Fibroblast of skin of left quadriceps (primary cell): ENCODE results near the gene SLC13A2.

ENCODE experiments used
- DNase-seq, 2 experiments: peaks; one replicate each; pipeline ENCODE4 v3.0.0-alpha.2; 2013; ENCODE audit warnings: low read depth in 2 of 2

The SLC13A2 gene

GRCh38 chr17:28492352-28493310 is 19.2 kb downstream of the SLC13A2 start:
- no peak for DNase-seq

DNA sequence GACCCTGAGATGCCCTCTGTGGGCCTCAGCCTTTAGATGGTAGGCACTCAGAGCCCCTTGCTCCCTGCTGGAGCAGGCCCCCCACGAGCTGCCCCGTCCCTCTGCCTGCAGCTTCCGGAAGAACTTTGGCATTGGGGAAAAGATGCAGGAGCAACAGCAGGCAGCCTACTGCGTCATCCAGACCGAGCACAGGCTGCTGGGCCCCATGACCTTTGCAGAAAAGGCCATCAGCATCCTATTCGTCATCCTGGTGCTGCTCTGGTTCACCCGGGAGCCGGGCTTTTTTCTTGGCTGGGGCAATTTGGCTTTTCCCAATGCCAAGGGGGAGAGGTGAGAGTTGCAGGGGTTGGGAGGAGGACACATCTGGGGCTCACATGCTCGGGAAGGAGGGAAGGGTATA is 20.0 kb downstream of the SLC13A2 start:
- no peak for DNase-seq

GRCh38 chr17:28494445-28495188 is 21.2 kb downstream of the SLC13A2 start:
- peak; percentile 20 to 27 for DNase-seq

GRCh38 chr17:28495635-28496034 is 22.2 kb downstream of the SLC13A2 start:
- DNase-seq = no peak

- DNase-seq = no peak
These were observed 24.5 kb downstream of the SLC13A2 start for GRCh38 chr17:28497931-28498330.

- no peak for DNase-seq
These were observed 25.4 kb downstream of the SLC13A2 start for GRCh38 chr17:28498652-28499363.

DNA sequence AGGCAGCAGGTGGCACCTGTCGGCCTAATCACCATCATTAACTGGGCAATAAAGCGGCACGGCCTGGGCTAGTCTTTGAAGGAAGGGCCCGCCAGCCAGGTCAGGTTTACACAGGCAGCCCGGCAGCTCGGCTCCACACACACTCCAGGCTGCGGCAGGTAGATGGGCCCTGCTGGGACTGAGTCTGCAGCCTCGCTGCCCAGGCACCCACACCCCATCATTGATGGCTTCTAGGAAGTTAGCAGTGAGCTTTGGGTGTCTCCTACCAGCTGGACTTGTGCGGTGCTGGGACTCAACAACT is 25.9 kb downstream of the SLC13A2 start:
- DNase-seq = no peak

- DNase-seq = no peak
These were observed 26.4 kb downstream of the SLC13A2 start for GRCh38 chr17:28499684-28500357.

- DNase-seq = no peak
These were observed 27.4 kb downstream of the SLC13A2 start for GRCh38 chr17:28500712-28501379.

- no peak for DNase-seq
These were observed 28.2 kb downstream of the SLC13A2 start for GRCh38 chr17:28501421-28502284.

DNA sequence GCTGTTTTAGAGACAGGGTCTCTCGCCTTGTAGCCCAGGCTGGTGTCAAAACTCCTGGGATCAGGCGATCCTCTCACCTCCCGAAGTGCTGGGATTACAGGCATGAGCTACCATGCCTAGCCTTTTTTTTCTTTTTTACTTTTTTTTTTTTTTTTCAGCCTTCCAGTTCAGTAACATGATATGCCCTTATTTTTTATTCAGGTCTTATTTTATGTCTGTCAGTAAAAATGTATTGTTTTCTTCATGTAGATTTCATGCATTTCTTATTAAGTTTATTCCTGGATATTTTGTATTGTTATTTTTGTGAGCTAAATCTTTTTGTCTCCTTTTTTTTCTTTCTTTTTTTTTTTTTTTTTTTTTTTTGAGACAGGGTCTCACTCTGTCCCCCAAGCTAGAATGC is 30.0 kb downstream of the SLC13A2 start:
- DNase-seq = no peak

DNA sequence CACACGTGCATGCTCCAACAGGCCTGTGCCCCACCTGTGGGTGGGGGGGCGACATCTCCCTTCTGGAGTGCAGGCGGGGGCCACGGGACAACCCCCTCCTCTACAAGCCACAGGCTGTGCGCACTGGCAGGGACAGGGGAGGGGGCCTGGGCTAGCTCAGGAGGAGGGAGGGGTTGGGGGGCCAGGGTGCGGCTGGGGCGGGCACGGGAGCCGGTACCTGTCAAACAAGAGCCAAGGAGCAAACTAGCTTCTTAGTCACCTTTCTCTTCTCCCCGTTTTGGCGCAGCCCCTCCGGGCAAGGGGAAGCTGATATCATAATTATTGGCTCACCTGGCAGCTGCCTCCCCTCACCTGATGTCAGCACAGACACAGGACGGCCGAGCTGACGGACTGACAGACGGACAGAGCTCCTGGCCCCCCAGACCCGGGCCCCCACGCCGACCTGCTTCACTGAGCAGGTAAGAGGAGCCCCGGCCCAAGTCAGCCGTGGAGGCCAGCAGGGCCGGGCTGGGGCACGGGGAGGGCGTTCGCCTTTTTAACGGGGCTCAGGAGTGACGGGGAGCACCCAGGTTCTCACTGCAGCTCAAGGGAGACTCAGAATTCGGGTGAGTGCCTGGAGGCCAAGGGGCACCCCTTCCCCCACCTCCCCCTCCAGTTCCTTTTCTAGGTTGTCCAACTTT is 32.7 kb downstream of the SLC13A2 start, which contains the start of gene FOXN1:
TSS of gene FOXN1 (plus strand) at position 363 of the 680 bp plus-strand sequence. CDS start 17,622 bp downstream, outside the sequence.
- no peak for DNase-seq

- DNase-seq = no peak
These were observed 33.5 kb downstream of the SLC13A2 start for GRCh38 chr17:28506763-28507487.

DNA sequence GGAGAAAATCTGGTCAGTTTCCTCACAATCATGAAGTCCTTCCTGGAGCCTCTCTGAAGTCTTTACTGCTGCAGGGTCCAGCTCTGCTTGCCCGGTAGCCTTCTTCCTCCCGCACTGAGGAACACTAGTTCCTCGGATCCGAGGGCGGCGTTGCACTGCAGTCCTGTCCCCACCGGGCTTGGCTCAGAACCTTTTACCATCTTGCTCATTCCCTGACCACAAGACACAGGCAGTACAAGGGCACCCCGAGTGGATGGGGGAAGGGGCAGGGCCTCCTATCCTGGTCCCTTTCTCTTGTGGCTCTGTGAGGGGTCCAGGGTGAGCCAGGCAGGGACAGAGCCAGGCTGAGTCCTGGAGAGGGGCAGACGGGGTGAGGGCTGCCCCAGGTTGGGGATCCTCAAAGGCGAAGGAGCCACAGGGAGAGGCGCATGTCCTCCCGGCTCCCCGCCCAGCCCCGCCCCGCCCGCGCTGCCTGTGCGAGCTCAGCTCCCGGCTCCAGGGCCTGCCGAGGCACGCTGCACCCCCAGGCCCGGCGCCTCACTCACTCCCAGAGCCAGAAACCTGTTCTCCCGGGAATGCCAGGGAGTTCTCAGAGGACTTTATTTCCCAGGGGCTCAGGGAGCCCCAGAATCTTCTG is 34.2 kb downstream of the SLC13A2 start:
- DNase-seq = no peak

- DNase-seq = no peak
These were observed 34.8 kb downstream of the SLC13A2 start for GRCh38 chr17:28508211-28508724.

DNA sequence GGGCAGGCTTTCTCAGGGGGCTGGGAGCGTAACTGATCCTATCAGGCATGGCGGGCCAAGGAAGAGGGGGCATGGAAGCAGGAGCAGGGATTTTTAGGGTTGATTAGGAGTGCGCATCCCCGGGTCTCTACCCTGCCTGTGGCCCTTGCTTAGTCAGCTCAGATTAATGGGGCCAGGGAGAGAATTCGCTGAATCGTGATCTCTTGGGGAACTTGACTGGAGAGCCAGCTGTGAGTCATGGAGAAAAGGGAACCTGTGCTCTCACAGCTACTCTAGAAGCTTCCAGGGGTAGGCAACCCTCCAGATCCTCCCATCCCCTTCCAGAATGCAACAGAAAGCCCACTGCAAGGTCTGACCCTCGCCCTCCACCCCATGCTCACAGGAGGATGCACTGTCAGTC is 36.3 kb downstream of the SLC13A2 start:
- DNase-seq = no peak

DNA sequence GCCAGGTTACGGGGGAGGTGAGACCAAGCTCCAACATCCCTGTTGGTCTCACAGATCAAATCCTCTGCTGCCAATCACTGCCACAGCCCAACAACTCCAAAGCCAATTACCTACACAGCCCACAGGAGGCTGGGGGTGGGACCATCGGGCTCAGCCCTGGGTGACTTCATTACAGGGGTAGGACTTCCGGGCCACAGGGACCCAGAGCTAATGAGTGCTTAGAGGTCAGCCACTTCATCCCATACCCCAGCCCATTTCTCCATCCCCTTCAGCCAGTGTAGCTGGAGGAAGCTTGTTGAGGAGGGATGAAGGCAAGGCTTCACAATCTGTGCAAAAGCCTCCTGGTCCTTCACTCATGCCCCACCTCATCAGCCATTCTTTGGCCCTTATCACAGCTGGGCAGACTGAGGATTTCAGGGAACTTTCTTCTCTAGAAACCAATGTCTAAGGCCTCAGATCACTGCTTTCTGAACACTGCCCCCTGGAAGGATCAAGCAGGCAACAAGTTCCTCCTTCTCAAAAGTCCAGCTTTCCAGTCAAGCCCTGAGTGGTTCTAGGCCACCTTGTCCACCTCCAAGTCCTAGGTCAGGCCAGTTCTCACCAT is 38.5 kb downstream of the SLC13A2 start:
- DNase-seq = no peak

- no peak for DNase-seq
These were observed 40.0 kb downstream of the SLC13A2 start for GRCh38 chr17:28513476-28513875.
